GM21447 (cell line): Measurements from ENCODE around the gene COQ8A.

Experiments used
- ATAC-seq: cut with Tn5 transposase; IDR thresholded peaks from one replicate; pipeline ENCODE4 v1.9.1; 2021; ENCODE audit not compliant: unreplicated experiment

Gene COQ8A

DNA sequence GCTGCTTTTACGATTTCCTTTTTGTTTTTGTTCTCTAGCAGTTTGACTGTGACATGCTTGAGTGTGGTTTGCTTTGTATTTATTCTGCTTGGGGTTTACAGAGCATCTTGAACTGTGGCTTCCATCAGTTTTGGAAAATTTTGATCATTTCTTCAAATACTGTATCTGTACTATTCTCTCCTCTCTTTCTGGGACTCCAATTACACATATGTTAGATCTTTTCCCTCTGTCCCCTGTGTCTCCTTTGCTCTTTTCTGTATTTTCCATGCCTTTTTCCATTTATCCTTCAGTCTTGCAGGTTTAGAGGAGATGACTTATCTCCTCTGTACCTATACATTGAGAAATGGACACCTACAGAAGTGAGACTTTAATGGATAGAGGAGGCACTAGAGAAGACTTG lies 31.7 kb downstream of the COQ8A start:
- no peak for ATAC-seq

DNA sequence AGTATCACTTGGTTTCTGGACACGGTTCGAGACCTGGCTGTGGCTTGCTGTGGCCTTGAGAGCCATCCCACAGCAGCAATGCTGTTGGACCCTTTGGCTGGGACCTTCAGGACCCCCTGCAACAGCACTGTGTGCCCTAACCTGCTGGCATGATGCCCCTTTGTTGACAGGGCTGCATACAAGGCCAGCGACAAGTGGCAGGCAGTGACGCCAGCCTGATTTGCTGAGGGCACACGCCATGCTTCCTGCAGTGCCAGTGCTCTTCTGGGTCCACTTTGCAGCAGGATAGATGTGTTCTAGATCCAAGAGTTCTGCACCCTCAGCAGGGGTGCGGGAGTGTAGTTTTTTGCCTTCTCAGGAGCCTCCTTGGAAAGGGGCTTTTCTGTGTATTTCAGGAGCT lies 32.8 kb downstream of the COQ8A start:
- ATAC-seq: no peak

DNA sequence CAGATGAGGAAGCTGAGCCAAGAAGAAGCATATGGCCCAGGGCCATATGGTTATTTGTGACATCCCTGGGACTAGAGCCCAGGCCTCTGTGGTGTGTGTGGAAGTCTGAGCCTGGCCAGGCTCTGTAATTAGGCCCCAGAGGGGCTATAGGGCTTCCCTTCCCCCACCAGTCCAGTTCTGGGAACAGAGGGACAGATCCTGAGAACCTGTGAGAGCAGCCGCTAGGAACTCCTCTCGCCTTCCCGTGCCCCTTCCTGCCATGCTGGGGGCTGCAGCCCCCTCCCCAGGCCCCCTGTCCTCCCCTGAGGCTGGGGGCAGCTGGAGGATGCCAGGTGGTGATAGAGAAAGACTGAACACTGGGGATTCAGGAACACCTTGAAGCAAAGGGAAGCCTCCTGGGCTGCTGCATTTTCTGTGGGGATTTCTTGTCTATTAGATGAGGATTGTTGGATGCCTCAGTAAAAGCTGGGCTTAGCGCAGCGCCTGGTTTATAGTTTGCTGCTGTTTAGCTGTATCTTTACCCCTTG lies 33.3 kb downstream of the COQ8A start:
- no peak for ATAC-seq

DNA sequence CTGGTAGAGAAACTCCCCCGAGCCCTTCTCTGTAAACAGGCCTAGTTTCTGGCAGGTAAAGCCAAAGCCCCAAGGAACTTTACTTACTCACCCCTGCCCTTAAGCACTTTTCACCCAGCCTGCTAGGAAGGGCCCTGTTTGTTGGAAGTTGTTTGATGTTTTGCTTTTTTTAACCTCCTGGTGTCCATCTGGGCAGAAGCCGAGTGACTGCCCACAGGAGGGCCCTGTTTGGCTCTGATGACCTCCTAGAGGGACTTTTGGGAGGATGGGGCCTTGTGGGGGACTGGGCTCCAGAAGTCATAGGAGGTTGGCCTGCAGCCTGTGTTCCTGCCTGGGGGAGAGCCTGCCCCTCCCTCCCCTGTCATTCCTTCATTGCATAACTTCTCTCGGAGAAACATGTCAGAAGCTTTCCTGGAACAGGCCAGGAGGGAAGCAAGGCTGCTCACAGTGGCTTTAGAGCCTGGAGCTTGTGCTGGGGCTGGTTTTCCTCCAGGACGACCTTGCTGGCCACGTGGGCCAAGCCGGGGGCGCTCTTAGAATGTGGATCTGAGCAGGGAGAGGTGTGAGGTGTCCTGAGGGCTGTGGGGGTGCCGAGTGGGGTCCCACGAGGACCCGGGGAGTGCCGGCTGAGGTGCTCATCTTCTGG lies 33.9 kb downstream of the COQ8A start:
- ATAC-seq: no peak

DNA sequence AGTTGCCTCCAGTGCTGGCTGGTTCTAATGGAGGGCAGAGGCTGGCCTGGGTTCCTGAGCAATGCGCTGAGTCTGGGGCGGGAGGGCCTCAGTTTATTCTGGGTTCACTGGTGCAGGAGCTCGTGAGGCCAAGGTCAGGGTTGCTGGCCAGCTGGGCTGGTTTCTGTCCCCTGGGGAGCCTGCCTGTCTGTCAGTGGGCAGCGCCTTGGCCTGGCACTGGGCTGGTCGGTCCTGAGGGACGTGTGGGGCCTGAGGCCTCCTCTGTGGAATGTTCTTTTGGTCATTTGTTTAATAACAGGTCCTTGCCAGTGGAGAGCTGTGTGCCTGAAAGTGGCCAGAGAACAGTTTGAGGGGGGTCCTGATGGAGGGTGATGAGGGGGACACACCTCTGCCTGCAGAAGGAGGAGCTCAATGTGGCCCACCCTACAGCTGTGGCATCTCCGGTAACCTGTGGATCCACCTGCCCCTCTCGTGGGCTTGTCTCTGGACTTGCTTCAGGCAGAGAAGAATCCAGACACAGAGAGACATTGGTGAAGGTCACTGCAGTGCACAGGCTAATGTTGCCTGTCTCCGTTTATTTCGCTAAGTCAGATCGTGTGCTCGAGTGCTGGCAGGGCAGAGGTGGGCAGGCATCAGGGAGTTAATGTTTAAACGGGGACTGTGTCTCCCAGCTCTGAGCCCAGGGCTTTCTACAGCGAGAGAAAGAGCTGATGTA lies 34.6 kb downstream of the COQ8A start:
- no peak for ATAC-seq

DNA sequence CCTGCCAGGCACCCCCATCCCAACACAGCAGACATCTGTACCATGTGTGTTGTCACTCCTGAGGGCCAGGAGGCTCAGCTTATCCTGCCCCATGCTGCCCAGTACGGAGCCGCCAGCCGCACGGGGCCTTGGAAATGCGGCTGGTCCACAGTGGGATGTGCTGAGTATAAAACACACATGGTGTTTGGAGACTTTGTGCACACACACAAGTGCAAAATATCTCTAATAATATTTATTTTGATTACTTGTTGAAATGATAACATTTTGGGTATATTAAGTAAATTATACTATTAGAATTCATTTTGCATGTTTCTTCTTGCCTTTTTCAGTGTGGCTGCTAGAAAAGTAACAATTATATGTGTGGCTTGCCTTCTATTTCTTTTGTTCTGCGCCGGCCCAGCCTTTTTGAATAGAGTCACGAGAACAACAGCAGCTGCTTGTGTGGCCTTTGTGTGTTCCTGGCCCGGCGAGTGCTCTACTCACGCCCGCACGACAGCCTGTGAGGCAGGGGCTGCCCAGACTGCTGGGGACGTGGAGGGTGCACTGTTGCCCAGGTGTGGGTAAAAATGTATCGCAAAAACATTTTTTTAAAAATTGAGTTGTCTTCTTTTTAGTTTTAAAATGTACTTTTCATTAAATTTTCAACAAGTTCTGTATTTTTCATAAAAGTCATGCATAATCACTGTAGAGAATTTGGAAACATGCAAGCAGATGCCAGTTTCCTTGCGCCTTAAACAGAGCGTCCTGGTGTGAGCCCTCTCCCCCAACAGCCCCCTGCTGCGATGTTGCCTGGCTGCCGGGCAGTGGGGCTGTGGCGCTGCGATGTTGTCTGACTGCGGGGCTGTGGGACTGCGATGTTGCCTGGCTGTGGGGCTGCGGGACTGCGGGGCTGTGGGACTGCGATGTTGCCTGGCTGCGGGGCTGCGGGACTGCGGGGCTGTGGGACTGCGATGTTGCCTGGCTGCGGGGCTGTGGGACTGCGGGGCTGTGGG lies 35.5 kb downstream of the COQ8A start:
- no peak for ATAC-seq

DNA sequence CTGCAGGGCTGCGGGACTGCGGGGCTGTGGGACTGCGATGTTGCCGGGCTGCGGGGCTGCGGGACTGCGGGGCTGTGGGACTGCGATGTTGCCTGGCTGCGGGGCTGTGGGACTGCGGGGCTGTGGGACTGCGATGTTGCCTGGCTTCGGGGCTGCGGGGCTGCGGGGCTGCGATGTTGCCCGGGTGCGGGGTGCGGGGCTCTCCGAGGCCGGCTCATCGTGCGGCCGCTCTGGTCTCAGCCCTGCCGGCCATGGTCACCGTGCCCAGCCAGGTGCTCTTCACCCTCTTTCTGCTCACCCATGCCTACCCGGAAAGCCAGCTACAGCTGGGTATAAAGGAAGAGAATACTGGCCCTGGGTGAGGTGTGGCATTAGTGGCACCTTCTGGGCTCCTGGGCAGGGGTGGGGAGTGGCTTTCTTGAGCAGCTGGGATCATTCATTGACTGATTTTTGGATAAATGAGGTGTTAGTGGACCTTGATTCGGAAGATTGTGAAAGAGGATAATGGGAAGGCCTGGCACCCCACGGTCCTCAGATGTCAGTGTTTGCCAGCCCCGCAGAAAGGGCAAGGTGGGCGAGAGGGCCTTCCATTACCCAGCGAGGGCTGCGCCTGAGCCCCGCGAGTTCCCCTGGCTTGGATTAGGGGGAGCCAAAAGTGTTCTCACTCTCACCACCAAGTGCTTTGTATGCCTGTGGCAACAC lies 36.3 kb downstream of the COQ8A start:
- no peak for ATAC-seq

DNA sequence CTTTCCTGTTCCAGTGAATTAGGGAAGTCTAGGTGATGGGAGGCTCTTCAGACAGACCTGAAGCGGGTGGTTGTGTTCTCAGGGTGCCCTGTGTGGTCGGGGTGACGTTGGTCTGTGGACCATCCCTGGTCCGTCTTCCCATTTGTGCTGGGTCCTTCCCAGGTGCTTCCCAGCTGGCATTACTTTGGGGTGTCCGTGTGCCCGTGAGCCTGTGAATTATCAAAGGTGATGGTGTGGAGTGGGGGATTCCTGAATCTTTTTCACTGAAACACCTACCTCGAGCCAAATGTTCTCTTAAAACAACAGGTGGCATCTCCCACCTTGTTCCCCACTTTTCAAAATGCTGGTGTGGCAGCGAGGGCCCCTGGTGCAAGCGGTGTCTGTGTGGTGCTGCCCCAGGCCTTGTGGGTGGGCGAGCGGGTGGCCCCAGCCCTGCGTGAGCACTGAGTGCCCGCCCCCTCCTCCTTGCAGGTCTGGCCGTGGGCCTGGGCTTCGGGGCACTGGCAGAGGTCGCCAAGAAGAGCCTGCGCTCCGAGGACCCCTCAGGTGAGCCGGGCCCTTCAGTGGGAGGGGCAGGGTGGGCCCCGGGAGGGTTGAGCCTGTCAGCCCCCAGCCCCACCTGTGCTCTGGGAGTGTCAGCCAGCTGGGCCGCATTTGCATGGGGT lies 37.0 kb downstream of the COQ8A start:
- ATAC-seq: no peak

DNA sequence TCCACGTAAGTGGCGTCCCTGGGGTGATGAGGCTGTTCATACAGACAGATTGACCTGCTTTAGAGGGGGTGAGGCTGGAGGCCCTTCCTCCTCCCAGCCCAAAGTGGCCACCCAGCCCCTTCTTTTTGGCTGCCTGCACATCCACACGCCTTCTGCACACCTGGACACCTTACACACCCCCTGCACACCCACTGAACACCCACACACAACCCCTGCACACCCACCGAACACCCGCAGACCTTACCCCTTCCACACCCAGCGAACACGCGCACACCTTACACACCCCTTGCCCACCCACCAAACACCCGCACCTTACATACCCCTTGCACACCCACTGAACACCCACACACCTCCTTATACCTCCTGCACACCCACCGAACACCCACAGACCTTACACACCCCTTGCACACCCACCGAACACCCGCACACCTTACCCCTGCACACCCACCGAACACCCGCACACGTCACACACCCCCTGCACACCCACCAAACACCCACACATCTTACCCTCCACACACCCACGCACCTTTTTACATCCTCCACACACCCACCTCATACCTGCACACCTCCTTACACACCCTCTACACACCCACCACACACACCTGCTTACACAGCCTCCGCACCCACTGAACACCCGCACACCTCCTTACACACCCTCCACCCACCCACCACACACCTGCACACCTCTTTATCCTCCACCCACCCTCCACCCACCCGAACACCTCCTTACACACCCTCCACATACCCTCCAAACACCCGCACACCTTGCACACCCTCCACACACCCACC lies 37.7 kb downstream of the COQ8A start:
- ATAC-seq: no peak

DNA sequence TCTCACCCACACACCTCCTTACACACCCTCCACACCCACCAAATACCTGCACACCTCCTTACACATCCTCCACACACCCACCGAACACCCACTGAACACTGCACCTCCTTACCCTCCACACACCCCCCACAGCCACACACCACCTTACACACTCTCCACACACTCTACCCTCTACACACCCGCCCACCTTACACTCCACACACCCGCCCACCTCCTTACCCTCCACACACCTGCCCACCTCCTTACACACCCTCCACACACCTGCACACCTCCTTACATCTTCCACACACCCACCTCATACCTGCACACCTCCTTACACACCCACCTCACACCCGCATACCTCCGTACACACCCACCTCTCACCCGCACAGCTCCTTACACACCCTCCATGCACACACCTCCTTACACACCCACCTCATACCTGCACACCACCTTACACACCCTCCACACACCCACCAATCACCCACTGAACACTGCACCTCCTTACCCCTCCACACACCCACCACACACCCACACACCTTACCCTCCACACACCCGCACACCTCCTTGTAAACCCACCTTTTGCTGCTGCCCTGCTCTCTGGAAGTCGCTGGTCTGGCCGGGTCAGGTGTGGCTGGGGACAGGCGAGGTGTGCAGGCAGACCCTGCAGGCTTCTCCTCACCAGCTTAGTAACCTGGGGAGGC lies 38.5 kb downstream of the COQ8A start:
- no peak for ATAC-seq

DNA sequence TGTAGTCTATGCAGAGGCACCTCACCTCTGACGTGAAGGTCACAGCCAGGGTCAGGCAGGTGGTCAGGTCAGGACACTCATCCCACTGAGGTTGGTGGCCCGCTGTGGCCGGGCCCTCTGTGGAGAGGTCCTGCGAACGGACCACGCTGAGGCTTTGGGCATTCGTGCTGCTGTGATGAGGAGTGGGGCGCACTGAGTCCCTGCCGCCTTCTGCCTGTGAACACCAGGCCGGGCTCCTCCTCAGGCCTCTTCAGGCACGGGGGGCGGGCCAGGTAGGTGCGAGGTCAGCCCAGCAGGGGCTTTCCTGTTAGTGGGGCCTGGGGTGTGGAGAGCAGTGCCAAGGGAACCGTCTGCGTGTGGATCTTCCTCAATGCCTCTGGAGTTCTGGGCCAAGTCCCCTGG lies 39.0 kb downstream of the COQ8A start:
- no peak for ATAC-seq

DNA sequence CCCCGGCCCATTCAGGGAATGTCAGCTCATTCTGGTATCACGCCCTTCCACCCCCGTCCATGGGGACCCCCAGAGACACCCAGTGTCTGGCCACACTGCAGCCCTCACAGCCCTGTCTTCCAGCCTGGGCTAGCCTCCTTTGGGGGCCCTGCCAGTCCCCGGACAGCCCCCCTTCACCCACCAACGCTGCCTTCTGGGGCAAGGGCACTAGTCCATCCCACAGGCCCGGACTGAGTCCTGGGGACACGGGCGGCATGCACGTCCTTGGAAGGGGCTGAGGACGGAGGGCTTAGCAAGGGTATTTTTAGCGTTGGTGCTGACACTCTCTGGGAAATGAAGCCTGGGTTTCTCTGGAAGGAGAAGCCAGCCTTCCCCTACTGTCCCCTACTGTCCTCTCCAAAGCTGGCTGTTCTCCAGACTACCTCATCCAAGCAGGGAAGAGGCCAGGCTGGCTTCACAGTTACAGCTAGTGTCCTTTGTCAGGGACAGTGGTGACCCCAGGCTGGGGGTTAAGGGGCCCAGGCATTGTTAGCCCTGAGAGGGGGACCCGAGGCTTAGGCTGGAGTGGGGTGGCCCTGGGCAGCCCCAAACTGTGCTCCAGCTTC lies 39.5 kb downstream of the COQ8A start:
- no peak for ATAC-seq

DNA sequence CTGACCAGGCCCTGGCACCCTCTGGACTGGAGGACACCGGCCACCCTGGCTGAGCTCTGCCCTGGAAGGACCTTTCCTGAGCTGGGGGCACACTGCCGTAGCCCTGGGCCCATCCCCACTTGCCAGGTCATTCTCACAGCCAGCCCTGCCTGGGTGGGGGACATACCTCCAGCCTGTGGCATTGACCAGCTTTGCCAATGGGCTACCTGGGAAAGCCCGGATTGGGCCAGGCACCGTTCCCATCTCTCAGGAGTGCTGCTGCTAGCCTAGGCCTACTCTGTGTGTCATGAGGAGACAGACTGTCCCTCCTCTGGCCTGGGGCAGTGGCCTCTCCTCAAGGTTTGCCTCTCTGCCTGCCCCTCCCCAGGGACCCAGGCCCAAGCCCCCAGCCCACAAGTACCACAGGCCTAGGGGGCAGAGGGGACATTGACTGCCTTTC lies 40.0 kb downstream of the COQ8A start:
- ATAC-seq: no peak

DNA sequence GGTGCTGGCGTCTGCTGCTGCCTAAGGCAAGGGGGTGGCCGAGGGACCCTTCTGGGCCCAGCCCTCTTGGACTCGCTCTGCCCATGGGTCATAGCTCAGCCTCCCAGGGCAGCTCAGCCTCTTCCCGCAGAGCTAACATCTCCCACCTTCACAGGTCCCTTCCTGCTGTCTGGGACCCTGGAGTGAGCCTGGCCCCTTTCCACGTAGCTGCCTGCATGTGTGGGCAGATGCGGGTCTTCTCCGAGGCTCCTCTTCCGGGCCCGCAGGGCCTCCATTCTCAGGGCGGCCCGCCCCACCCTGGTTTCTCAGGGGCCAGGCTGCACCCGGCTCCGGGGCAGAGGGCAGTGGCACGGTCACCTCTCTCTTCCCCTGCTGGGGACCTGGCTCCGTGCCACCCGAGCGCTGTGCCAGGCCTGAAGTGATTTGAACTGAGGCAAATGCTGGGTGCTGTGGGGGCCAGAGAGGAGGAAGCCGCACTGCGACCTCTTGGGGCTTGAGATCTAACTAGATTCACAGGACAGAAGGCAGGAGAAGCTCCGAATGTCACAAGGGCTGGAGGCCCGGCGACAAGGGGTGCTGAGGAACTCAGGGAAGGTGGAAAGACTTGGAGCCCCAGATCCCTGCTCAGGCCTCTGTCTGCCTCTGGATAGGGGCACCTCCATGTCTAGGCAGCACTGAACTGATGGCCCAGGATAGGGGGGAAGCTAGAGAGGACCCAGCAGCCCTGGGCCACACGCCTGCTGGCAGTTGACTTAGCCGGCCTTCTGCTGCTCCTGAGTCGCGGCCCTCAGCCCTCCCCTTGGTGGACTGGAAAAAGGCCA lies 40.7 kb downstream of the COQ8A start:
- no peak for ATAC-seq

DNA sequence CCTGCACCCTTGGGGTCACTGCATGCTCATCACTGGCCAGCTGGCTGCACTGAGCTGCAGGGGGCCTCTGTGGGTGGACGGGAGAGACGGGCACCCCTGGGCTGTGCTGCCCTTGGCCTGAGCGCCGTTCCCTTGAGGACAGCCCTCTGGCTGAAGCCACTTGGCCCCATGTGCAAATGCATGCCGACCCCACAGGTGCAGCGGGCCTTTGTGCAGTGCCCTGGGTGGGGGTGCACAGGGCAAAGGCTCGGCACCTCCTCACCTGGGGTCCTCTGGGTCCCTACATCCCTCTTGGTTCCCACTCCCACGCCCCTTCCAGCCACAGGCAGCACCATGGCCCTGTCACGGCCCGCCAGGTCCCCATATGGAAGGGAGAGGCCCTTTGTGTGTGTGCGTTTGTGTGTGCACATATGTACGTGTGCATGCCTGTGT lies 41.3 kb downstream of the COQ8A start:
- no peak for ATAC-seq

DNA sequence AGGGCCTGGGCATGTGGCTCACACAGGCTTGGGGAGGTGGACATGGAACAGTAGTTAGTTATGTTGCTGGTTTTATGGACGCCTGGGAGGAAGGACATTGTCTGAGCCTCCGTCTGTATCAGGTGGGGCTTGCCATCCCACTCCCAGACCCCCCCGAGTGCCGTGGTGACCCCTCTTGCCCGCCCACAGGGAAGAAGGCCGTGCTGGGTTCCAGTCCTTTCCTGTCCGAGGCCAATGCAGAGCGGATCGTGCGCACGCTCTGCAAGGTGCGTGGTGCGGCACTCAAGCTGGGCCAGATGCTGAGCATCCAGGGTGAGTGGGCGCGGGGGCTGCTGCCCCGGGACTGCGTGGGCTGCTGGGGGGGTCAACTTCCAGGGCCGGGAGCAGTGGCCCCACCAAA lies 41.7 kb downstream of the COQ8A start:
- ATAC-seq: no peak

DNA sequence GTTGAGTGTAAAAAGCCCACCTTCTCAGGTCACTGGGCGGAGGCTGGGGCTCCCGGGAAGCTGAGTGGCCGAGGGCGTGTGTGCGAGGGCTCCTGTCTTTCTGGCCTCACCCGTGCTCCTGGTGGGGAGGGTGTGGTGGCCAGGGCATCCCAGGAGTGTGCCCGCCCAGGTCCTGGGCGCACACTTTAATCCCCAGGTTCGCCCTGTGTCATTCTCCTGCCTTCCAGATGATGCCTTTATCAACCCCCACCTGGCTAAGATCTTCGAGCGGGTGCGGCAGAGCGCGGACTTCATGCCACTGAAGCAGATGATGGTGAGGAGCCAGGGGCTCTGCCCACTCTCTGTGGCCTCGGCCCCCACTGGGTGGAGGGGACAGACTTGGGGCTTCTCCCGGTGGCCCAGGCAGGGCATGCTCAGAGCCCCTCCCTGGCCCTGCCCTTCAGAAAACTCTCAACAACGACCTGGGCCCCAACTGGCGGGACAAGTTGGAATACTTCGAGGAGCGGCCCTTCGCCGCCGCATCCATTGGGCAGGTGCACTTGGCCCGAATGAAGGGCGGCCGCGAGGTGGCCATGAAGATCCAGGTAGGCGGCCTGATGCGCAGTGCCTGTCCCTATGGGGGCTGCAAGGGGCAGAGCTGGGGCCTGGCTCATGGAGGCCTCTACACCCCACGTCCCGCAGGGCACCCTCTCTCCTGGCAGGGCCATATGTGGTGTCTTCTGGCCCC lies 42.5 kb downstream of the COQ8A start:
- ATAC-seq: no peak
